ENCODE measurements around the gene TNFRSF12A. TPM values are rescaled to one million over a fixed set of nuclear protein-coding genes. Genes with fewer than 3 reads are reported as not detected.
"Not testable (repeated sequence)": the region's sequence is repeated elsewhere in the genome, so short reads cannot be mapped to it uniquely, and the experiment has no call there.

The TNFRSF12A gene
- total RNA-seq, 4 donors from 2014 or later, result 11.7 to 60.0 (median 23.6) TPM

DNA sequence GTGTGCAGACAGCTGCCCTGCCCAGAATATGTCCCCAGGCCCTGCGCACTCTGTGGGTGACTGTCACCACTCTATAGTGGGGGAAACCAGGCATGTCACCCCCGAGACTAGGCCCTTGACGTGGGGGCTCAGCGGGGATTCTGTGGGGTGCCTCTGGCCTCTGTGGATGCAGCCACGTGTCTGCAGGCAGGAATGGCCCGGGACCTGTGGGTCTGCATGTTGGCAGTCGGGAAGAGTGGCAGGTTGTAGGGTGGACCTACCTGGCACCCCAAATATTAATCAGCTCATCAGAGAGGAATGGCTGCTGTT lies 46.2 kb downstream of the TNFRSF12A start:
- TF ChIP-seq CTCF (IDR thresholded peaks at IDR 0.05) (no peak), POLR2A (IDR thresholded peaks at IDR 0.05) (no peak)
- DNase-seq (ENCODE audit: low spot score in 2 of 2), result no peak
- 86 to 94% methylated on average over 7 of the region's 7 CpGs for WGBS, 2 donors
- intact Hi-C loops (cut with DNase I; ENCODE audit: low total_unique reads), result no loop called here
- H3K4me3 ChIP-seq (ENCODE audit: low read depth, poor library complexity, severe bottlenecking), result no peak overlapping the region

DNA sequence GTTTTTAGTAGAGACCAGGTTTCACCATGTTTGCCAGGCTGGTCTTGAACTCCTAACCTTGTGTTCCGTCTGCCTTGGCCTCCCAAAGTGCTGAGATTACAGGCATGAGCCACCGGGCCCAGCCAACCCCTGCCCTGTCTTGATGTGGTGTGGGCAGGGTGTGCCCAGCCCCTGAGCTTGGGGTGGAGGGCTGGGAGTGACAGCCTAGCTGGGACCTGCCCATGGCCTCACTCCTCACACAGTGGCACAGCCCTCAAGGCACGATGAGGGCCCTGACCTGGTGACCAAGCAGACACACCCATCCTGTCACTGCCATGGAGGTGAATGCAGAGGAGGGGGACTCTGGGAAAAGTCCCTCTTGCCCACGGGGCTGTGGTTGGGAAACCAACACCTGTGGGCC lies 48.3 kb downstream of the TNFRSF12A start:
- no peak overlapping the region for H3K4me3 ChIP-seq (ENCODE audit: low read depth, poor library complexity, severe bottlenecking)
- WGBS, 2 donors, result 49 to 77% methylated on average over 4 of the region's 4 CpGs

DNA sequence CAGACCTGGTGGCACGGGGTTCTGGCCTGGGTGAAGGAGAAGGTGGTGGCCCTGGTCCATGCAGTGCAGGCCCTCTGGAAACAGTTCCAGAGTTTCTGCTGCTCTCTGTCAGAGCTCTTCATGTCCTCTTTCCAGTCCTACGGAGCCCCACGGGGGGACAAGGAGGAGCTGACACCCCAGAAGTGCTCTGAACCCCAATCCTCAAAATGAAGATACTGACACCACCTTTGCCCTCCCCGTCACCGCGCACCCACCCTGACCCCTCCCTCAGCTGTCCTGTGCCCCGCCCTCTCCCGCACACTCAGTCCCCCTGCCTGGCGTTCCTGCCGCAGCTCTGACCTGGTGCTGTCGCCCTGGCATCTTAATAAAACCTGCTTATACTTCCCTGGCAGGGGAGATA lies 49.0 kb downstream of the TNFRSF12A start:
- intact Hi-C loops (cut with DNase I; ENCODE audit: low total_unique reads); H3K4me3 ChIP-seq (ENCODE audit: low read depth, poor library complexity, severe bottlenecking); DNase-seq (ENCODE audit: low spot score in 2 of 2): not testable (repeated sequence)
- WGBS, 2 donors, result 89 to 90% methylated on average over 10 of the region's 11 CpGs

More for the DNA sequence above, 48.3 kb downstream of the TNFRSF12A start:
- TF ChIP-seq CTCF (IDR thresholded peaks at IDR 0.05) (no peak), POLR2A (IDR thresholded peaks at IDR 0.05) (no peak)
- no peak for DNase-seq (ENCODE audit: low spot score in 2 of 2)
- intact Hi-C loops (cut with DNase I; ENCODE audit: low total_unique reads), result no loop called here

GRCh38 chr16:3070608-3071111 lies 50.5 kb downstream of the TNFRSF12A start:
- TF ChIP-seq CTCF (IDR thresholded peaks at IDR 0.05), result no peak
- no peak for TF ChIP-seq POLR2A (IDR thresholded peaks at IDR 0.05)
- intact Hi-C loops (cut with DNase I; ENCODE audit: low total_unique reads), result no loop called here
- no peak overlapping the region for H3K4me3 ChIP-seq (ENCODE audit: low read depth, poor library complexity, severe bottlenecking)
- 85 to 89% methylated on average over 9 of the region's 9 CpGs for WGBS, 2 donors
- no peak for DNase-seq (ENCODE audit: low spot score in 2 of 2)

DNA sequence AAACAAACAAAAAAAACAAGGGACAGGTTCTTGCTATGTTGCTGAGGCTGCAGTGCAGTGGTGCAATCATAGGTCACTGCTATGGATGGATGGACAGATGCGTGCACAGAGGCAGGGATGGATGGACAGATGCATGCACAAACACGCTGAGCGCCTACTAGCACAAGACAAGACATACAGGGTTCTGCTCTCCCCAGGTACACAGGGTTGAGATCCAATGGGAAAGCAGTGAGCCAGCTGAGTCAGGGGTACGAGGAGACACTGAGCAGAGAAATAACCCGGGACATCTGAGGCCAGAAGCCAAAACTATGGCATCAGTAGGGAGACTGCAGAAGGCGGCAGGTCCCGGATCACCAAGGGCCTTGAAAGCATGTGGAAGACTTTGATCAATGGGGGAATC lies 51.5 kb downstream of the TNFRSF12A start:
- no peak overlapping the region for H3K4me3 ChIP-seq (ENCODE audit: low read depth, poor library complexity, severe bottlenecking)
- no peak for DNase-seq (ENCODE audit: low spot score in 2 of 2)
- TF ChIP-seq CTCF (IDR thresholded peaks at IDR 0.05) (no peak), POLR2A (IDR thresholded peaks at IDR 0.05) (no peak)
- WGBS, 2 donors, result 85 to 89% methylated on average over 7 of the region's 7 CpGs
- intact Hi-C loops (cut with DNase I; ENCODE audit: low total_unique reads), result no loop called here

Other genes starting within 250 kb of the TNFRSF12A start
- gene ELOB, start 243.1 kb upstream of the TNFRSF12A start, total RNA-seq, result 1,000 to 10,000 TPM in 1 of 4 donors, 100 to 1,000 TPM in 3; 244 to 2,128 (median 328) TPM
- not detected for gene PRSS33, start 232.8 kb upstream of the TNFRSF12A start, total RNA-seq
- gene PRSS41, start 221.9 kb upstream of the TNFRSF12A start, total RNA-seq, result not detected
- under 1 TPM in 1 of 4 donors, not detected in 3; 0.63 TPM for gene PRSS21, start 203.1 kb upstream of the TNFRSF12A start, total RNA-seq
- gene ZG16B, start 190.1 kb upstream of the TNFRSF12A start, total RNA-seq, result 10 to 100 TPM in 3 of 4 donors, 1 to 10 TPM in 1; 5.6 to 67.9 (median 19.4) TPM
- gene PRSS22, start 162.2 kb upstream of the TNFRSF12A start, total RNA-seq, result 1 to 10 TPM; 2.3 to 6.7 (median 4.6) TPM
- gene FLYWCH2, start 137.2 kb upstream of the TNFRSF12A start, total RNA-seq, result 10 to 100 TPM; 36.4 to 44.6 (median 40.3) TPM
- 10 to 100 TPM; 36.9 to 61.4 (median 46.0) TPM for gene FLYWCH1, start 108.4 kb upstream of the TNFRSF12A start, total RNA-seq
- gene KREMEN2, start 56.1 kb upstream of the TNFRSF12A start, total RNA-seq, result 1 to 10 TPM; 1.9 to 3.8 (median 2.5) TPM
- 10 to 100 TPM in 2 of 4 donors, 1 to 10 TPM in 2; 6.2 to 17.9 (median 10.6) TPM for gene PAQR4, start 51.0 kb upstream of the TNFRSF12A start, total RNA-seq
- gene PKMYT1, start 39.9 kb upstream of the TNFRSF12A start, total RNA-seq, result 1 to 10 TPM; 3.0 to 7.4 (median 3.9) TPM
- gene CLDN9, start 7.4 kb upstream of the TNFRSF12A start, total RNA-seq, result under 1 TPM in 2 of 4 donors, not detected in 2; 0.15 to 0.23 TPM
- gene CLDN6, start 2.2 kb upstream of the TNFRSF12A start, total RNA-seq, result not detected
- 10 to 100 TPM; 27.5 to 41.5 (median 31.9) TPM for gene HCFC1R1, start 3.6 kb downstream of the TNFRSF12A start, total RNA-seq
- 10 to 100 TPM; 13.2 to 22.1 (median 20.1) TPM for gene THOC6, start 3.7 kb downstream of the TNFRSF12A start, total RNA-seq
- gene BICDL2, start 16.6 kb downstream of the TNFRSF12A start, total RNA-seq, result 100 to 1,000 TPM in 3 of 4 donors, 10 to 100 TPM in 1; 87.2 to 115 (median 106) TPM
- under 1 TPM in 3 of 4 donors, not detected in 1; 0.30 to 0.81 (median 0.49) TPM for gene MMP25, start 26.2 kb downstream of the TNFRSF12A start, total RNA-seq
- 1 to 10 TPM in 3 of 4 donors, under 1 TPM in 1; 0.80 to 7.2 (median 5.1) TPM for gene IL32, start 45.3 kb downstream of the TNFRSF12A start, total RNA-seq
- not detected for gene ZSCAN10, start 78.9 kb downstream of the TNFRSF12A start, total RNA-seq
- 10 to 100 TPM; 15.1 to 25.3 (median 18.5) TPM for gene ZNF205, start 92.2 kb downstream of the TNFRSF12A start, total RNA-seq
- 10 to 100 TPM; 10.7 to 18.0 (median 14.6) TPM for gene ZNF213, start 114.7 kb downstream of the TNFRSF12A start, total RNA-seq
- gene OR1F1, start 167.8 kb downstream of the TNFRSF12A start, total RNA-seq, result not detected
- 1 to 10 TPM; 2.2 to 5.7 (median 3.9) TPM for gene ZNF200, start 214.8 kb downstream of the TNFRSF12A start, total RNA-seq
- gene MEFV, start 236.3 kb downstream of the TNFRSF12A start, total RNA-seq, result 1 to 10 TPM in 2 of 4 donors, under 1 TPM in 2; 0.80 to 3.3 (median 1.8) TPM